HK-2 (cell line): ENCODE measurements around the gene GRIN2A.

Experiments
- DNase-seq: peaks from one replicate; pipeline ENCODE4 v3.0.0-alpha.2; 2018; ENCODE audit not compliant: unreplicated experiment

Gene GRIN2A

DNA sequence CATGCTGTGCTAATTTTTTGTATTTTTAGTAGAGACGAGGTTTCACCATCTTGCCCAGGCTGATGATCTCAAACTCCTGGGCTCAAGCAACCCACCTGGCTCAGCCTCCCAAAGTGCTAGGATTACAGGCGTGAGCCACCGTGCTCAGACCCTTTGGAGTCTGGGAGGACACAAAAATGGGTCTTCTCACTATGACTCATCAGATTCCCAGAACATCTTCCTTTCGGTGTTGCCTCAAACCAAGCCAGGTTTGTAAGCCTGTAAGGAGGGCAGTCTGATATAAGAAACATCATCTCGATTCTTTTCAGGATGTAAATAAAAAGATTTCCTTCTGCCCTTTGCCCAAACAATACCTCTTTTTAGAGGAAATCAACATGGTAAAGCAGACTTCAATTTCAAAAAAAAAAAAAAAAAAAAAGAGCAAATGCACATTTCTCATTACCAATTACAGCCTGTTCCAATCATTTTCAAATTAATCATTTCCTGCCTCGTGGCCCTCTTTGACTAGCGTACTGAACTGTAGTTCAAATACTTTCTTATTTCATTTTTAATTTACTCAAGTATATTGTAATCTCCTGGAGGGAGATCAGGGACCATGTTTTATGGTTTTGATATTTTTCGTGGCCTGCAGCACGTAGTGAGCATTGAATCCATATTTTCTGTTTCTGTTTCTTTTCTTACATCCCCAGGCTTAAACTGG is 409.6 kb downstream of the GRIN2A start:
- no peak for DNase-seq

DNA sequence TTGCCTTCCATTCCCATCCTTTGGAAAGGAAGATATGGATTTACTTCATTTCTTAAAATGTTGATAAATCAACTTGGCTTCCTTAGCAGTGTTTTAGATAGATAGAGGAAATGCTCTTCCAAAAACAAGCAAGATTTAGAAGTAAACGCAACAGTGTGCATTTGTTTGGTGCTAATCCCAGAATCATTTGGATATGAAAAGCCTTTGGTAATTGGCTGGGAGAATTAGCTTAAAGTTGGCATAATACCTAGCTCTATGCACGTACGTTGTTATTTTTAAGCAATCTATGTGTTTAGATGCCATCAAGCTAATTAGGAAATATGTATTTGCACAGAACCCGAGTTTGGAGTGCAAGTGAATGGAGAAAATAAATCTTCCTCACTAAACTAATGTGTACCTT is 415.3 kb downstream of the GRIN2A start:
- no peak for DNase-seq

DNA sequence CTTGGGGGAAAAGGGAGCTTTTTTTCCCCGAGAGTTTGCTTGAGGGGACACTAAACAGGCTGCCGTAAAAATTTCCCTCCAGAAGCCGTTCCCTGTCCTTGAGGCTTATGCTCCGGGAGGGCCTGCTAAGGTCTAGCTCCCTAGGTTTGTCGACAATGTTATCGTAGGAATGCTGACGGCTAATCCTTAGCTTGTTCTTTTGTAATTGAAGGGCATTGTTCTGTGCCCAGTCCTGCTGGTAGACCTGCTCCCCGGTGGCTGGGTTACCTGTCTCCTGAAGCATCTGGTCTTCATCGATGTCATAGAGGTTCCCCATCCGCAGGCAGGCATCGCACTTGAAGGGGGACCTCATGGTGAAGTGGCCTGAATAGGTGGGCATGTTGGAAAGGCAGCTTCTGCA is 418.7 kb downstream of the GRIN2A start:
- no peak for DNase-seq

DNA sequence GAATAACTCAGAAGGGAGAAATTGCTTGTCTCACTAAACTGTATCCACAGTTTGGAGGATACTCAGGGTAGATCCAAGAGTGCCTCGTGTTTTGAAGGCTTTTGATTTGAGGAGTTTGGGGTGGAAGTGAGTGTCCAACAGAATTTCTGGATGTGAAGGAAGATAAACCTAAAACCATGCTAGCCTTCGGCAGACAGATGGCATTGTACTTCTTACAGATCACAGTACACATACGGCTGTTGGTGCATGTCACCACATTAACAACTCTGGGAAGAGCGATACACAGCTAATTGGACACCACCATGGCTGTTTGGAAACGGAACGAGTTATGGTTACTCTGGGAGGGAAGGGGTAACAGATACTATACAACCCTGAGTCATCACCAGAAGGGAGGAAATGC is 420.4 kb downstream of the GRIN2A start:
- DNase-seq: no peak

GRCh38 chr16:9757687-9758086 is 424.5 kb downstream of the GRIN2A start:
- DNase-seq: no peak

- DNase-seq: no peak
These were observed 425.8 kb downstream of the GRIN2A start for GRCh38 chr16:9756434-9756833.

- no peak for DNase-seq
These were observed 427.1 kb downstream of the GRIN2A start for GRCh38 chr16:9755081-9755480.

GRCh38 chr16:9741776-9742175 is 440.5 kb downstream of the GRIN2A start:
- DNase-seq: no peak

DNA sequence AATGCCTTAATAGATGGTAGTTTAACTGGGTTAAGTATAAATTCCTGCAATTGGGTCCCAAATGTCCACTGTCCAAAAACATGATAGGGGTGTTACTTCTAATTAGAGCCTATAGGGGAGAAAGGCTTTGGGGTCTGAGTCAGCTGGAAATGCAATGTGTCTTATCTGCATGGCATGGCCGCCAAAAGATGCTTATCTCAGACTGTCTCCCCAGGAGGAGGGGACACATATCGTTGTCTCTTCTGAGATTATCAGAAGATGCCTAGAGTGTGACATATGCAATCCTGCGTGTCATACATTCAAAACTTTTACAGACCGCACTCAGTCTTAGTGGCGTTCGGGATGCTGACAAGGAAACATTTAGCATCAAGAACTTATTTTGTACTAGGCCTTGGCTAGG is 442.9 kb downstream of the GRIN2A start:
- no peak for DNase-seq

DNA sequence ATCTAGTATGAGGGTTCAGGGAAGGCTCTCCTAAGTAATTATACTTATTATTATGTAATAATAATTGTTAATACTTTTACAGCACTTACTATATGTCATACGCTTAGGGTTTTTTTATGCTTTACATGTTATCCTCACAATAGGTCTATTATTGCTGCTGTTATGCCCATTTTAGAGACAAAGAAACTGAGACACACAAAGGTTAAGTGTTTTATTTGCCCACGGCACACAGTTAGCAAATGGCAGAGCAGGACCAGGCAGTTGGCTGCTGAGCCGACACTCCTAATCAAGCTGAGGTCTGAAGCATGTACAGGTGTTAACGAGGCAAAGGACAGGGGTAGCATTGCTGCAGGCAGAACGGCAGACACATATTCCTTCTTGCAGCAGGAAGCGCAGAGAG is 443.5 kb downstream of the GRIN2A start:
- no peak for DNase-seq

DNA sequence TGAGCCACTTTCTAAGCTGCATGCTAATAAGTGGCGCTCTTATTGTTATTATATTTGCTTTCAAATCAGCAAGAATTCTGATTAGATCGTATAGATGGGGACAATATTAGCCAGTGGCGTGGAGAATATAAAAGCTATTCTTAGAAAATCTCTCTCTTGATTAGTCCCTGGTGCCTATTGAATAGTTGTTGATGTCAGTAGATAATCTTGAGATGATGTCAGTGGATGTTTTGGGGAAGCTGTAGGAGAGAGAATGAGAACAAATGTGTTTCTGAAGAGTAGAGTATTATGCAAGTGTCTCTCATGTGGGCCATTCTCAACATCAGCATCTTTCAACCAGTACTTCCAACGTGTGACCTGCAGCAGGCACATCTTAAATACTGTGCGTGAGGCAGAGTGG is 445.7 kb downstream of the GRIN2A start:
- DNase-seq: no peak

GRCh38 chr16:9723136-9723535 is 459.1 kb downstream of the GRIN2A start:
- DNase-seq: no peak

- no peak for DNase-seq
These were observed 468.3 kb downstream of the GRIN2A start for GRCh38 chr16:9713907-9714306.

GRCh38 chr16:9713156-9713555 is 469.1 kb downstream of the GRIN2A start:
- DNase-seq: no peak

DNA sequence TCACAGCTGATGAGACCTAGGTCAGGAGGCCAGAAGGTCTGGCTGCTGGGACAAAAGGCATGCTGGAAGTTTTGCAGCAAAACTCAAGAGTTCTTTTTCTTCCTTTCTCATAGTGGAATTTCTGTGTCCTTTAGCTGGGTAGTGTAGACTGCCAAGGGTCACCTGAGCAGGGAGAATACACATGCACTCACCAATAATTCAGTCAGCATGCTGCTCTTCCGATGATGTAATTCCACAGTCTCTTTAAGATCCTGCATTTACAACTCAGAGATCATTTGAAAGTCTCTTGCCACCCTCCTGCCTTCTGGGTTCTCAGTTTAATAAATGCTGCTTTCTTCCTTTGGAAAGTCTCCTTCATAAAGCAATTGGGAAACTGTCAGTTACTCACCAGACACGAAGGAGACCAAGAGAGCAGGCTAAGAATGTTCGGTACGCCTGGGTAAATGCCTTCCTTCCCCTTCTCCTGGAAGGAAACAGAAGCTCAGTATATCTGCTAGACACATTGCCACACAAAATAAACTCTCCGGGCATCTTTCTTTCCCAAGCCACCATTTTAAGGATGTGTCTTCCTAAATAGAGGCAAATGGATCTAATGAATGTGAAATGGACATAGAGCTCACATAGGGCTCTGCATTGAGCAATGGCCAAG is 473.1 kb downstream of the GRIN2A start:
- no peak for DNase-seq

DNA sequence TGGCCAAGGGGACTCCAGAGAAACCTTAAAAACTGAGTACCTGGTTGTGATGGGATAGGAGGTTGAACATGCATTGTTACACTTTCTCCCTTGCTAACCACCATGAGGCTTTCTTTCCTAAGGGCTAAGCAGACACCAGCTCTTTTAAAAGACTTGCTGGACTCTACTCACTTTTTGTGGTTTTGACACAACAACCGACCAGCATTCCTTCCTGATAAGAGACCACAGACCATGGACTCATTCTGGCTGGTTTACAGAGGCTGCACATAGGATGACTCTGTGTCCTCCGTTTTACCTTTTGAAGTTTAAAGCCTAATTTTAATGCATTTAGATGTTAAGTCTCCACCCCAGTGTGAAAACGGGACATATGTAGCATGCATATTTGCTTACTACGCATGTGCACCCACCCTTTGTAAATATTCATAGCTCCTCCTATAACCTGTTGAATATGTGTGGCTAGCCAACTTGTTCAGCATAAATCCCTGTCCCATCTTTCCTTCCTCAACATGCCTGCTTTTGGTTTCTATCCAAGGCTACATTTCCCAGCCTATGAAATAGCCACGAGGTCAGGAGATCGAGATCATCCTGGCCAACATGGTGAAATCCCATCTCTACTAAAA is 475.9 kb downstream of the GRIN2A start:
- no peak for DNase-seq

DNA sequence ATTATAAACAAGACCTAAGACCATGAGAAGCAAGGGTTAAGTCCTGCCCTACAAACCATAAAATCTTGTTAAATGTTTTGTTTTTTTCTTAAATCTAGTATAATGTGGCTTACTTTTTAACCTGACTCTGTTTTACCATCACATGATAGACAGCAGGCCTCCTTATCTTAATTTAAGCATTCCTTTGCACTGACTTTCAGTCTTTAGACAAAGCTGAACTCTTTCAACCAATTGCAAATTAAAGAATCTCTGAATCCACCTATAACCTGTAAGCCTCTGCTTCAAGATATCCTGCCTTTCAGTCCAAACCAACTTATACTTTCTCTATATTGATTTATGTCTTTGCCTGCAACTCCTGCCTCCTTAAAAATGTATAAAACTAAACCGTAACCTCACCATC is 478.5 kb downstream of the GRIN2A start:
- DNase-seq: no peak
